ENCODE data around the gene PTPRK.

- TF ChIP-seq POLR2AphosphoS5 (IDR thresholded peaks at IDR 0.05; ENCODE audit: low read depth, low read length) (no peak), POLR2A (IDR thresholded peaks at IDR 0.05; ENCODE audit: low read depth, low read length) (no peak), TAF1 (IDR thresholded peaks at IDR 0.05; ENCODE audit: low read depth, low read length) (no peak), POU2F2 (IDR thresholded peaks at IDR 0.05; ENCODE audit: low read depth, low read length) (no peak), SPI1 (IDR thresholded peaks at IDR 0.05; ENCODE audit: low read depth, low read length) (no peak), PAX5 (IDR thresholded peaks at IDR 0.05; ENCODE audit: insufficient read depth, low read length, severe bottlenecking) (no peak)
Observed at GRCh38 chr6:128361378-128361777, 159.0 kb downstream of the PTPRK start.

All from GM12891 (cell line).